Measurements from ENCODE around the gene RPS15. TPM values are rescaled to one million over a fixed set of nuclear protein-coding genes. Genes with fewer than 3 reads are reported as not detected.

The RPS15 gene
- total and polyA plus RNA-seq, 9 of the 15 experiments (the other 6 are each of a cell fraction or from before 2014, with no cell fraction given) = 605 to 2,791 (median 957) TPM

DNA sequence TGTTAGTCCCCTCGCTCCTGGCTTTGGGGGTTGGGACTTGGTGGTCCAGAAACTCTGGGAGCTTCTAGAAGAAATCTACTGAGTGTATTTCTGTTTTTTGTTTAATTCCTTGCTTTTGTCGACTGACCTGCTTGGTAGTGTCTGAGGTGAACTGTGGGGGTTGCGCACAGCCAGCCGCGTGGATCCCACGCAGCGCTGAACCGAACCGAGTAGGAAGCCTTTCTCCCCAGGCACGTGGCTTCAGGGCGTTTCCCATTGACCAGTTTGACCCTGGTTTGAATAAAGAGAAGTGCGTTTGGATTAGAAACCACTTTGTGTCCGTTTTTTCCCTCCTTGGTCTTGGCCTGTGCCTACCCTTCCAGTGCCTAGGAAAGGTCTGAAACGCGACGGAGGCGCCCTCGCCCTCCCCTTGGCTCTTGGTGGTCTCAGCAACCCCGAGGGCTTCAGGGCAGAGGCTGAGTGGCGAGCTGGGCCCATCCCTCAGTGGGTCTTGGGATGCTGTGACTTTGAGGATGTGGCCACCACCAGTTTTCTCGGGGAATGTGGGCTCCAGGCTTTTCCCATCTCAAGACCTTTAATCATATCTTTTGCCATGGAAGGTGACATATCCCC is 2.7 kb upstream of the RPS15 start (continued):
- TF ChIP-seq POLR2G (IDR thresholded peaks at IDR 0.05; ENCODE audit: low read depth, low read length) (0 out of 2 replicates have a peak, but pooled peaks have one; percentile 47), NR2C1 (IDR thresholded peaks at IDR 0.05) (0 out of 2 replicates have a peak, but pooled peaks have one; percentile 21), NR2C1 (tag; IDR thresholded peaks at IDR 0.05) (no peak), L3MBTL2 (IDR thresholded peaks at IDR 0.05) (peak; percentile 52; the same call in 1 of the 2 replicates), ERF (CRISPR knock-in tag; IDR thresholded peaks at IDR 0.05) (no peak), E2F6 (IDR thresholded peaks at IDR 0.05; ENCODE audit: borderline replicate concordance in 1 of 2, extremely low read depth in 1 of 2, insufficient read depth in 1 of 2, insufficient read length in 1 of 2, low read depth in 1 of 2, low read length in 1 of 2, poor library complexity in 1 of 2, severe bottlenecking in 1 of 2) (peak; percentile 46 to 71), MYC (IDR thresholded peaks at IDR 0.05; ENCODE audit: low read depth, low read length) (peak; percentile 84), MYC (CRISPR knock-in tag; IDR thresholded peaks at IDR 0.05; ENCODE audit: borderline replicate concordance, low read depth) (no peak), GTF2F1 (IDR thresholded peaks at IDR 0.05; ENCODE audit: low read depth, low read length) (no peak), YY1 (IDR thresholded peaks at IDR 0.05; ENCODE audit: borderline replicate concordance in 1 of 3, control insufficient read depth in 1 of 3, extremely low read depth in 1 of 3, insufficient read depth in 3 of 3, insufficient read length in 1 of 3, insufficient replicate concordance in 2 of 3, low read depth in 1 of 3, low read length in 2 of 3) (no peak), MYNN (IDR thresholded peaks at IDR 0.05) (no peak), MYNN (CRISPR knock-in tag; IDR thresholded peaks at IDR 0.05) (no peak), SLC30A9 (CRISPR knock-in tag; IDR thresholded peaks at IDR 0.05) (no peak), ZNF316 (IDR thresholded peaks at IDR 0.05) (no peak), GTF2A2 (tag; IDR thresholded peaks at IDR 0.05) (no peak), STAT6 (CRISPR knock-in tag; IDR thresholded peaks at IDR 0.05) (no peak), ZNF140 (CRISPR knock-in tag; IDR thresholded peaks at IDR 0.05) (no peak), RBM22 (IDR thresholded peaks at IDR 0.05; ENCODE audit: low read depth, low read length, poor library complexity, severe bottlenecking) (peak; percentile 46), NCOA2 (IDR thresholded peaks at IDR 0.05; ENCODE audit: partially characterized antibody in 2 of 2) (no peak), NCOA6 (IDR thresholded peaks at IDR 0.05) (no peak), CC2D1A (IDR thresholded peaks at IDR 0.05) (peak; percentile 69; the same call in 1 of the 2 replicates), ETV1 (tag; conservative IDR thresholded peaks at IDR 0.05; ENCODE audit: low read depth) (no peak)
- TF ChIP-seq, protein P1, sequence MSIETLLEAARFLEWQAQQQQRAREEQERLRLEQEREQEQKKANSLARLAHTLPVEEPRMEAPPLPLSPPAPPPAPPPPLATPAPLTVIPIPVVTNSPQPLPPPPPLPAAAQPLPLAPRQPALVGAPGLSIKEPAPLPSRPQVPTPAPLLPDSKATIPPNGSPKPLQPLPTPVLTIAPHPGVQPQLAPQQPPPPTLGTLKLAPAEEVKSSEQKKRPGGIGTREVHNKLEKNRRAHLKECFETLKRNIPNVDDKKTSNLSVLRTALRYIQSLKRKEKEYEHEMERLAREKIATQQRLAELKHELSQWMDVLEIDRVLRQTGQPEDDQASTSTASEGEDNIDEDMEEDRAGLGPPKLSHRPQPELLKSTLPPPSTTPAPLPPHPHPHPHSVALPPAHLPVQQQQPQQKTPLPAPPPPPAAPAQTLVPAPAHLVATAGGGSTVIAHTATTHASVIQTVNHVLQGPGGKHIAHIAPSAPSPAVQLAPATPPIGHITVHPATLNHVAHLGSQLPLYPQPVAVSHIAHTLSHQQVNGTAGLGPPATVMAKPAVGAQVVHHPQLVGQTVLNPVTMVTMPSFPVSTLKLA (conservative IDR thresholded peaks at IDR 0.05) = peak; percentile 32 to 37; a peak in 1 of 4 replicates
- TF ChIP-seq, protein P2, sequence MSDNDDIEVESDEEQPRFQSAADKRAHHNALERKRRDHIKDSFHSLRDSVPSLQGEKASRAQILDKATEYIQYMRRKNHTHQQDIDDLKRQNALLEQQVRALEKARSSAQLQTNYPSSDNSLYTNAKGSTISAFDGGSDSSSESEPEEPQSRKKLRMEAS (CRISPR knock-in tag; IDR thresholded peaks at IDR 0.05) = peak; percentile 83

All from K562 (cell line).